HG02588 (cell line): Measurements from ENCODE around the gene LRRTM3.

Experiments used
- ATAC-seq: cut with Tn5 transposase; IDR thresholded peaks from one replicate; pipeline ENCODE4 v1.9.1; 2021; ENCODE audit warnings: mild to moderate bottlenecking, moderate library complexity; ENCODE audit not compliant: unreplicated experiment

The LRRTM3 gene

DNA sequence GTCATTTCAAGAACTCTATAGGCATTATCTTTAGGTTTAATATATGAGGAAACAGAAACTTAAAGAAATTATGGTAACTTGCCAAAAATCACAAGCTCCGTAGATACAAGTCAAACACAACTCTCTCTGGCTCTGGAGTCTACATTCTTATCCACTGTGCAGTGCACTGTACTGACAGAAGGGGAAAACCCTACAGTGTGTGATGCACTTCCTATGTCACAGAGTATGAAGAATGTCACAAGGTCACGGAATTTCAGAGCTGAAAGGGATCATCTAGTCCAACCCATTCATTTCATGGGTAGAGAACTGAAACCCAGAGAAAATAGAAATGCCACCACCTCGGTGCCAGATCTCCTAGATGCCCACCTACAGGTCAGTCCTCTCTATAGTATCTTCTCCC is 86.1 kb downstream of the LRRTM3 start:
- ATAC-seq = no peak

DNA sequence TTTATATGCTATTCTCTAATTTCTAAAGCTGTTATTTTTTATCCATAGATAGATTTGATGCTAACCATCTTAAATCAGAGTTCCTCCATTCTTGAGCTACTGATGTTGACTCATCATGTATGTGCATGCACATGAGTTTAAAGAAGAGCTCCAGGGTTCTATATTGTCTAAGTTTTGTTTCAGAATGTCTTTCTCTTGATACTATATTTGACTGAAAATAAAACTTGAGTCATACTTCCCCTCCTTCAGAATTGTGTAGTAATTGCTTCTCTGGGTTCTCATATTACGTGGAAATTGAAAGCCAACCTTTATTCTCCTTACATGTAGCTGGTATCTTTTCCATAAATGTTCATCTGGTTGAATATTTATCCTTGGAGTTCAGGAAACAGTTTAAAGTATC is 89.4 kb downstream of the LRRTM3 start:
- ATAC-seq = no peak

GRCh38 chr10:67017218-67017617 is 91.4 kb downstream of the LRRTM3 start:
- no peak for ATAC-seq

DNA sequence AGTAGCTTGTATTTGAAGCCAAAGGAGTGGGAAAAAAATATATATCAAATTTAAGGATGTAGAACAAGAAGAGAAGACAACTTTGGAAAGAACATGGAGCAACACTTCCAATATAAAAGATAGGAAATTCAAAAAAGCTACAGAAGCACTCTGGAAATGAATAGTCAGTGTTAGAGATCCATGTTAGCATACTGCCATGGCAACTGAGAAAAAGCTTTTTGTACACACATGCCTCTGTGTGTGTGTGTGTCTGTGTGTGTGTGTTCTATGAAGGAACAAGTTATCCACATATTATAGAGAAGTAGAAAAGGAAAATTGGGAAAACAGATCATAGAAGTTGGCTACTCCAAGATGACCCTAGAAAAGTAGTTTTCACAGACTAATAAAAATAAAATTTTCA is 96.3 kb downstream of the LRRTM3 start:
- ATAC-seq = no peak

GRCh38 chr10:67033878-67034277 is 108.0 kb downstream of the LRRTM3 start:
- no peak for ATAC-seq

GRCh38 chr10:67036808-67037207 is 111.0 kb downstream of the LRRTM3 start:
- ATAC-seq = no peak

- ATAC-seq = no peak
Measured at GRCh38 chr10:67043041-67043440, 117.2 kb downstream of the LRRTM3 start.

DNA sequence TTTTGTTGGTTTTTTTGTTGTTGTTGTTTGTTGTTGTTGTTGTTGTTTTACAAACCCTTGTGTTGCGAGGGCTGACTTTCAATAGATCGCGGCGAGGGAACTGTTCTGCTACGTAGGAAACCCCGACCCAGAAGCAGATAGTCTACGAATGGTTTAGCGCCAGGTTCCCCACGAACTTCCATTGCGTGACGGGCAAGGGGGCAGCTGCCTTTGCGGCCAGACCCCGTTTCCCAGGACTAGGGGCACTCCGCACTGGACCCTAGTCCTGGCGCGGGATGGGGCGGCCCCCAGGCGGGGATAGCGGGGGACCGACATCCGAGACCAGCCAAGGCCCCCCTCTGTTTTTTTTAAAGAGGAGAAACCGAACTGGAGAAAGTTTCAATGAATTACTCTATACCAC is 119.6 kb downstream of the LRRTM3 start:
- no peak for ATAC-seq

GRCh38 chr10:67046507-67046906 is 120.7 kb downstream of the LRRTM3 start:
- ATAC-seq = no peak

DNA sequence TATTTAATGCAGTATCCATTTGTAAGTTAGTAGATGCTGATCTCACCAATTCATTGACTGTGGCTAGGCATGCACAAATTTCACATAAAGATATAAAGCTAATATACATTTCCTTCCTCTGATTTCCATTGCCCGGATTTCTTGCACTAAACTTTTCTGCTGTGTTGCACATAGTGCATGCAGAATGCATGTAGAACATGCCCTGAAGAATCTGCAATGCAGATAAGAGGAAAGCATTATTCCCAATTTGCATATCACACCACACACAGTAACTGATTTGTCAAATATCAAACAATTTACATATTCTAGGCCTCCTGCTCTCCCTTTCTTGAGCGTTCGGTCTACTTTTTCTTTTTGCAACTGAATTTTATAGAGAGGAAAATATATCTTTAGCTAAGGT is 124.2 kb downstream of the LRRTM3 start:
- ATAC-seq = no peak

DNA sequence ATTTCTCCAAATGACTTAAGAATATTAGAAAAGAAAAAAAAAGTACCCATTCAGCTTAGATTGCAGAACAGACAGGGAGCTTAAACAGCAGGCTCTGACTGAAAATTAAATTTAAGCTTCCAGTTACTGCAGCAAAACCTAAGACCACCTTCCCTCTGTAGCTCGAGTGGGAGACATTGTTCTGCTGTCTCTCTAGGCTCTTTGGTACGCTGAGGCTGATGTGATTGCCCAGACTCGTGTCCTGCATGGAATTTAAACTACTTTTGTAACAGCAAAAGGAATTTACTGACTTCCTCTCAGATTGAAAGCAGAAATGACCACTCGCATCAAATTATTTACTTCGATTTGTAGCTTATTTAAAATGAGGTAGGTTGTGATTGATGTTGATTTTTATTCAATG is 124.6 kb downstream of the LRRTM3 start:
- no peak for ATAC-seq

- no peak for ATAC-seq
Measured at GRCh38 chr10:67072654-67073053, 146.8 kb downstream of the LRRTM3 start.

DNA sequence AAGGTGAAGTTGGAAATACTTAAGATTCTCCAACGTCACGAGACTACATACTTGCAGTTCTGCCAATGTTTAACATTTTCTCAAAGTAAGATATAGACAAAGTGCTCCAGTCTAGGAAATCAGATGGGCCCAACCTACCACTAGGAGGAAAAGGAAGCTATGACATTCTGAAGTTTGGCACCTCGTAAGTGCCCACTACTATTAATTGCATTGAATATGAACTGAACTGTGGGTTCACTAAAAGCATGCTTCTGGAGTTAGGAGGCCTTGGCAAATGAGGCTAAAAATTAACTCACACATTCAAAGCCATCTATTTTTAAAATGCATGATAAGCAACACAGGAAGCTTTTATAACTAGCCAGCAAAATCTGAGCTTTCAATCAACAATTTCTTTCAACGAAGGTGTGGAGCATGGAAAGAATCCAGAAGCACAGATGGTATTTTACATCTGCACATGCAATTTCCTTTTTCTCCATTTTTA is 149.7 kb downstream of the LRRTM3 start:
- no peak for ATAC-seq

DNA sequence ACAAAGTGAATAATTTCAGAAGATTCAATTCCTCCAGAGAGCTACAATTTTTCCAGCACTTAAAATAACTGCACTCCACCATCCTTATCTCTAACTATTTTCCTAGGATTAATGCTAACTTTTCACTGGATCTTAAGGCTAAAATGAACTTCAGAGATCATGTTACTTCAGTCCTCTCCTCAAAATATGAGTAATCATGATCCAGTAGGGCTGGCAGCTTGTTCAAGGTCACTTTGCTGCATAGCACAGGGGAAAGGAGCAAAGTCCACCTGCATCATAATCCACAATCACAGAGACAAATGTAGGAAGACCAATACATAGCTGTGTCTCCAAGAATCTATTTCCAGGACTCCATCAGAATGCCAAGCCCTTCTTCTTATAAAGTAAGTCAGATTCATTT is 150.3 kb downstream of the LRRTM3 start:
- no peak for ATAC-seq

DNA sequence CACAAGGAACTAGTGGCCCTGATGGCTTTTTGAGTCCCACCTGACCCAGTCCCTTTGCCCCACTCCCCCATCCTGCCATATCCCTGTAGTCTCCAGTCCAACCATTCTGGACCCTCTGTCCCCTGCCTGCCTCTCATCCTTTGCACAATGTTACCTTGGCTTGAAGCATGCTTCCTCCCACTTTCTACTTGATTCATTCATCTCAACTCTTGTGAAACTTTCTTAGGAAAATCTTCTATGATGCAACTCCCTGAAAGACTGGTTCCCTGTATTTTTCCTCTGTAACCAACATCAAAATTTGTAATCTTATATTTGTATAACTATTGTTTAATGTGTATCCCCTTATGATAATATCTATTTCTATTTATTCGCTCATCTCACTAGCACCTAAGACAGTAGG is 151.5 kb downstream of the LRRTM3 start:
- ATAC-seq = no peak

- no peak for ATAC-seq
Measured at GRCh38 chr10:67079126-67079525, 153.3 kb downstream of the LRRTM3 start.

GRCh38 chr10:67086327-67087134 is 160.7 kb downstream of the LRRTM3 start:
- no peak for ATAC-seq

- no peak for ATAC-seq
Measured at GRCh38 chr10:67087135-67087425, 161.2 kb downstream of the LRRTM3 start.

DNA sequence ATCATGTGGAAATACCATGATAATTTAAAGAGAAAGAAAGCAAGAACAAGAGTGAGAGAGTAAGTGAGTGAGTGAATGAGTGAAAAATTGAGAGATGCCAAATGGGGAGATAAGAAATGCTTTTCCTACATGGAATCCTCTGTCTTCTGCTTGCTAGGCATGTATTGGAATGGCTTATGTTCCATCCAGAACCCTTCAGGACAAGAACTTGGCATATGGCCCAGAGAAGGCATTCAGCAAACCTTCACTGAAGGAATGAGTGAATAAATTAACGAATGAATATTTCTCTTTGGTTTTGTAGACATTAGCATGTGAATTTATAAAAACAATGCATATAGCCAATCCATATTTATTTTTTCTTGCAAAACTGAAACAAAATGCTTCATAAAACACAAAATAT is 162.2 kb downstream of the LRRTM3 start:
- no peak for ATAC-seq

GRCh38 chr10:67095531-67095930 is 169.7 kb downstream of the LRRTM3 start:
- no peak for ATAC-seq

DNA sequence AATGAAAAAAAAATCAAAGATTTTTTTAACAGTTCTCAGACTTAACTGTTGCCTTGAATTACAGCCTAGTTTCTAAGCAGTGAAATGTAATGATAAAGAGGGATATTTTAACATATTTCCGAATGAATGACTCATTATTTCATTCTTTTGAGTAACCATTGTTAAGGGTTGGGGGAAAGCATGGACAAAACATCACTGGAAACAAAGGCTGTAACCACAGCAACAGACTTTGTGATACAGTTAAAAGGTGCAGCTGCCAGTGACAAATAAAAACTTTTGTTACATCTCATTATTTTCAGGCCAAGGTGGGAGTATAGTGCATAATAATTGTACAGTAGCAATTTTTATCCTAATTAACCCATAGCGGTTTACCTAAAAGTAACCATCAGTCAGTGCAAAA is 172.6 kb downstream of the LRRTM3 start:
- ATAC-seq = no peak

GRCh38 chr10:67100951-67101350 is 175.1 kb downstream of the LRRTM3 start:
- ATAC-seq = no peak

- ATAC-seq = no peak
Measured at GRCh38 chr10:67107670-67108069, 181.8 kb downstream of the LRRTM3 start.
